ENCODE results near the gene UBE2J2. TPM values are rescaled to one million over a fixed set of nuclear protein-coding genes. Genes with fewer than 3 reads are reported as not detected.

UBE2J2 gene
- total and polyA plus RNA-seq, 2 experiments from 2014 or later: 47.1 to 70.2 TPM

- peaks cover 3% of the 10 kb centered on the region; the same call in 1 of the 2 replicates for H3K36me3 ChIP-seq (ENCODE audit: insufficient read depth)
- no peak overlapping the region for H2AFZ ChIP-seq
- DNase-seq (ENCODE audit: low spot score) (no peak), ATAC-seq (no peak)
- H3K4me2 ChIP-seq: no peak overlapping the region
- peaks cover 9% of the 10 kb centered on the region for H3K27me3 Mint-ChIP-seq (ENCODE audit: insufficient read depth, low read depth, poor library complexity)
- H3K27ac ChIP-seq (ENCODE audit: low read depth): no peak overlapping the region
- H3K9me2 ChIP-seq (ENCODE audit: insufficient read depth): no peaks in the 10 kb centered on the region
- H3K27ac Mint-ChIP-seq: no peak overlapping the region
- peaks cover 7% of the 10 kb centered on the region for H3K4me1 Mint-ChIP-seq
- peaks cover 30% of the 10 kb centered on the region for H3K79me2 ChIP-seq (replicated peaks; ENCODE audit: insufficient read depth)
- peaks cover 6% of the 10 kb centered on the region for H3K4me1 ChIP-seq (ENCODE audit: insufficient read depth)
- no peak overlapping the region for H3K4me3 ChIP-seq
- H3K27me3 ChIP-seq (ENCODE audit: insufficient read depth): no peaks in the 10 kb centered on the region
- TF ChIP-seq ZNF114 (CRISPR knock-in tag; IDR thresholded peaks at IDR 0.05) (no peak), ETS1 (IDR thresholded peaks at IDR 0.05) (no peak), ZNF462 (CRISPR knock-in tag; IDR thresholded peaks at IDR 0.05) (no peak), EZH2phosphoT487 (IDR thresholded peaks at IDR 0.05; ENCODE audit: unreplicated experiment) (no peak), JUNB (IDR thresholded peaks at IDR 0.05; ENCODE audit: unreplicated experiment) (no peak), REST (IDR thresholded peaks at IDR 0.05; ENCODE audit: unreplicated experiment) (no peak)
- 0 out of 2 replicates have a peak, but pooled peaks cover 4% of the 10 kb centered on the region for H3F3A ChIP-seq (replicated peaks; ENCODE audit: low read depth)
- H4K20me1 ChIP-seq (replicated peaks; ENCODE audit: insufficient read depth): peaks cover 5% of the 10 kb centered on the region; the same call in 1 of the 2 replicates
- H3K9me3 Mint-ChIP-seq: no peaks in the 10 kb centered on the region; the same call in 2 of the 3 replicates
- H3K36me3 Mint-ChIP-seq (ENCODE audit: low read depth): peaks cover 28% of the 10 kb centered on the region
- no peak overlapping the region for H3K4me3 Mint-ChIP-seq
Observed at GRCh38 chr1:1227386-1227785, 46.3 kb downstream of the UBE2J2 start.

Data from GM23338 (cell line).